ENCODE results near the gene TMEM143. TPM values are rescaled to one million over a fixed set of nuclear protein-coding genes. Genes with fewer than 3 reads are reported as not detected.

TMEM143 gene
- total and polyA plus RNA-seq, 2 of the 8 experiments (the other 6 are each of a cell fraction or from before 2014, with no cell fraction given) = 14.2 to 19.1 TPM

DNA sequence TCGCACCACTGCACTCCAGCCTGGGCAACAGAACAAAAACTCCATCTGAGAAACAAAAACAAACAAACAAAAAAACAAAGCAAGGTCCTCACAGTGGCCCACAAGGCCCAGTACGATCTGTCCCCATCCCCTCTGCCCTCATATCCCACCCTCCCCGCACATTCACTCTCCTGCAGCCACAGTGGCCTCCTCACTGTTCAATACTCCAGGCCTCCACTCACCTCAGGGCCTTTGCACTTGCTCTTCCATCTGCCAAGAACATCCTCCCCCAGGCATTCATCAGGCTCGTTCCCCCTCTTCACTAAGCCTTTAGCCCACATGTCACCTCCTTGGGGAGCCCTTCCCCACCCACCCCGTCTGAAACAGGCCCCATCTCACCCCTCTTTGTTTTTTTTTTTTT lies 4.6 kb downstream of the TMEM143 start (continued):
- TF ChIP-seq SIN3A (conservative IDR thresholded peaks at IDR 0.05 in 1 of 2, IDR thresholded peaks at IDR 0.05 in 1 of 2; ENCODE audit: low read depth in 1 of 2, low read length in 2 of 2) (no peak), RFX5 (IDR thresholded peaks at IDR 0.05; ENCODE audit: borderline replicate concordance, low read depth, low read length) (no peak)
